Endothelial cell of umbilical vein (primary cell): ENCODE data around the gene KMT2C. TPM values are rescaled to one million over a fixed set of nuclear protein-coding genes. Genes with fewer than 3 reads are reported as not detected.

Source experiments
- BruUV-seq: library from RNA; stranded (reverse); fragments of 400-500 nt; replicated peaks from 2 replicates; lab custom pipeline; 2021; lab: Mats Ljungman, UMichigan
- CTCF ChIA-PET: fragments of 300-600, 350-600 bp; sonication (Branson Sonifier 250); formaldehyde crosslinking; loops from one replicate; lab custom pipeline; 2021; ENCODE audit warnings: antibody characterized with exemption, inconsistent platforms; lab: Charles Lee
- POLR2A ChIA-PET: fragments of 300-600, 350-600 bp; sonication (Branson Sonifier 250); formaldehyde crosslinking; loops from one replicate; lab custom pipeline; 2021; ENCODE audit warnings: antibody characterized with exemption, inconsistent platforms; lab: Charles Lee
- DNase-seq: peaks from one replicate; pipeline ENCODE4 v3.0.0-alpha.2; 2011; ENCODE audit warnings: low read depth, low spot score
- FAIRE-seq: peaks from 2 replicates; lab custom pipeline; 2011; peaks lifted over from hg19 to GRCh38; lab: Jason Lieb, UNC
- H2AFZ ChIP-seq: 2 replicates; pipeline ENCODE4 v1.6.0; 2012; ENCODE audit warnings: low read depth, low read length, control low read depth, inconsistent platforms
- H3K27ac ChIP-seq: 2 replicates; pipeline ENCODE4 v1.5.1; 2011; ENCODE audit warnings: low read depth, mild to moderate bottlenecking, control low read depth, low read length, moderate library complexity; ENCODE audit not compliant: insufficient read depth
- H3K27me3 ChIP-seq, 2 experiments: 2 replicates each; pipeline versions ENCODE4 v1.6.0 to v1.6.1; 2011; ENCODE audit warnings: low read length in 2 of 2, mixed read lengths in 1 of 2; ENCODE audit not compliant: control insufficient read depth in 2 of 2, insufficient read depth in 2 of 2
- H3K36me3 ChIP-seq, 2 experiments: 2 replicates in 1 of 2; 3 replicates in 1 of 2; pipeline ENCODE4 v1.5.1; 2011; ENCODE audit warnings: low read length in 2 of 2, mild to moderate bottlenecking in 1 of 2, moderate library complexity in 1 of 2; ENCODE audit not compliant: control insufficient read depth in 2 of 2, insufficient read depth in 2 of 2; ENCODE audit errors: extremely low read depth in 1 of 2
- H3K4me1 ChIP-seq: 3 replicates; pipeline ENCODE4 v1.5.1; 2011; ENCODE audit warnings: mild to moderate bottlenecking, low read length; ENCODE audit not compliant: control insufficient read depth, insufficient read depth; ENCODE audit errors: extremely low read depth
- H3K4me2 ChIP-seq: 2 replicates; pipeline ENCODE4 v1.6.1; 2011; ENCODE audit warnings: low read length, control low read depth, mixed read lengths; ENCODE audit not compliant: insufficient read depth
- H3K4me3 ChIP-seq, 3 experiments: fragments of 200-600 bp in 1 of 3; sonication (generic), shearing (Covaris generic) in 1 of 3; replicated peaks in 1 of 3; 2 replicates each; pipeline ENCODE4 v1.5.1; 2011 to 2016; ENCODE audit warnings: control low read depth in 3 of 3, low read length in 3 of 3, mild to moderate bottlenecking in 2 of 3, inconsistent platforms in 1 of 3, low read depth in 1 of 3, moderate library complexity in 1 of 3; ENCODE audit not compliant: insufficient read depth in 1 of 3
- H3K79me2 ChIP-seq: 2 replicates; pipeline ENCODE4 v1.6.0; 2012; ENCODE audit warnings: low read length, inconsistent platforms; ENCODE audit not compliant: control insufficient read depth, insufficient read depth
- H3K9ac ChIP-seq: replicated peaks from 2 replicates; pipeline ENCODE3; 2011; ENCODE audit warnings: low read length, control low read depth; ENCODE audit not compliant: insufficient read depth; ENCODE audit errors: extremely low read depth
- H3K9me1 ChIP-seq: replicated peaks from 3 replicates; pipeline ENCODE4 v1.6.0; 2011; ENCODE audit warnings: mild to moderate bottlenecking, low read length; ENCODE audit not compliant: control insufficient read depth, insufficient read depth; ENCODE audit errors: extremely low read depth
- H3K9me3 ChIP-seq: replicated peaks from 2 replicates; pipeline ENCODE4 v1.5.1; 2012; ENCODE audit warnings: low read length, inconsistent platforms; ENCODE audit not compliant: control insufficient read depth, insufficient read depth
- H4K20me1 ChIP-seq: replicated peaks from 2 replicates; pipeline ENCODE3; 2011; ENCODE audit warnings: mild to moderate bottlenecking, low read length; ENCODE audit not compliant: control insufficient read depth, insufficient read depth; ENCODE audit errors: extremely low read depth
- EZH2 ChIP-seq: IDR thresholded peaks from 2 replicates; pipeline ENCODE4 v1.6.1; 2012; ENCODE audit warnings: borderline replicate concordance, low read depth, mild to moderate bottlenecking, moderate library complexity, low read length, inconsistent platforms; ENCODE audit not compliant: severe bottlenecking
- FOS ChIP-seq: IDR thresholded peaks from 2 replicates; pipeline ENCODE4 v1.6.1; 2011; ENCODE audit warnings: mild to moderate bottlenecking, low read length, moderate library complexity, borderline replicate concordance; ENCODE audit not compliant: insufficient read depth
- GATA2 ChIP-seq: IDR thresholded peaks from 2 replicates; pipeline ENCODE4 v1.7.0; 2011; ENCODE audit warnings: low read depth, mild to moderate bottlenecking, moderate library complexity, mixed read lengths, low read length; ENCODE audit not compliant: insufficient read length, insufficient read depth
- JUN ChIP-seq: IDR thresholded peaks from 2 replicates; pipeline ENCODE4 v1.6.1; 2011; ENCODE audit warnings: borderline replicate concordance, low read depth; ENCODE audit not compliant: insufficient read length, insufficient read depth
- MYC ChIP-seq: IDR thresholded peaks from one replicate; pipeline ENCODE4 v1.6.1; 2011; ENCODE audit warnings: mild to moderate bottlenecking, low read depth, low read length
- POLR2A ChIP-seq: IDR thresholded peaks from 2 replicates; pipeline ENCODE4 v1.6.1; 2012; ENCODE audit warnings: low read depth, mild to moderate bottlenecking, control low read depth, low read length
- POLR2AphosphoS5 ChIP-seq: IDR thresholded peaks from 2 replicates; pipeline ENCODE4 v1.6.1; 2012; ENCODE audit warnings: low read depth, mild to moderate bottlenecking, control low read depth, low read length, moderate library complexity; ENCODE audit not compliant: insufficient read depth
- dilution Hi-C: fragments of 300-500 bp; cut with MboI; formaldehyde crosslinking; loops from one replicate; pipeline ENCODE4 v1.15.0; 2019; ENCODE audit warnings: low sequenced_read_pairs; ENCODE audit not compliant: extremely low pct_ligation_motif_present
- intact Hi-C: fragments of 100-400 bp; cut with micrococcal nuclease; formaldehyde crosslinking; loops from one replicate; pipeline ENCODE4 v1.10.0; 2022
- polyA plus RNA-seq, 4 experiments: library from polyadenylated mRNA; depleted of rRNA in 3 of 4; stranded (reverse) in 3 of 4; unstranded in 1 of 4; fragments of >200 nt; gene quantifications; 2 replicates each; pipeline versions ENCODE4 v1.2.1 to v1.2.3, GENCODE V29; 2011 to 2012; ENCODE audit warnings: missing spikeins in 1 of 4
- total RNA-seq: library from RNA; stranded (reverse); gene quantifications from 2 replicates; pipeline ENCODE4 v1.2.3, GENCODE V29; 2021
- TF ChIP-seq, protein P1 (sequence below), 2 donors: IDR thresholded peaks; 1 replicate in 1 of 2; 2 replicates in 1 of 2; pipeline ENCODE4 v1.5.1; 2011; ENCODE audit warnings: low read length in 2 of 2, mild to moderate bottlenecking in 2 of 2, moderate library complexity in 2 of 2, control low read depth in 1 of 2, inconsistent platforms in 1 of 2, low read depth in 1 of 2; ENCODE audit not compliant: insufficient read depth in 1 of 2; ENCODE audit errors: extremely low read depth in 1 of 2
- TF ChIP-seq, protein P2 (sequence below): IDR thresholded peaks from 2 replicates; pipeline ENCODE4 v1.6.1; 2011; ENCODE audit not compliant: insufficient read depth, insufficient read length

The KMT2C gene
- total and polyA plus RNA-seq, 2 donors (not counting 3 experiments of a cell fraction or from before 2014, with no cell fraction given), result 8.0 to 53.7 TPM

DNA sequence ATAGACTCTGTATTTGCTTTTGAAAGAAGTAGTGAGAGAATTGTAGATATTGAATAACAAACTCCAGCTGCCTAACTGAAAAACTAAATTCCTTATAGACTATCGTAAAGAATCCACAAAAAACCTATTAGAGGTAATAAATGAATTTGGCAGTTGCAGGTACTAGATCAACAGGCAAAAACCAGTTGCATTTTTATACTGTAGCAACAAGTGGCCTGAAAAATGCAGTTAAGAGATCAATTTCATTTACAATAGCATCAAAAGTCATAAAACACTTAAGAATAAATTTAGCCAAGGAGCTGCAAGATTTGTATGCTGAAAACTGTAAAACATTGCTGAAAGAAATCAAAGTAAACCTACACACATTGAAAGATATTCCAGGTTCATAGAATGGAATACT, 340.0 kb downstream of the KMT2C start:
- no peaks in the 10 kb centered on the region for H3K9me1 ChIP-seq
- no peak overlapping the region for H3K27ac ChIP-seq
- H3K4me3 ChIP-seq, result no peak overlapping the region
- CTCF ChIA-PET, result interaction anchor here (1.9 kb wide), 1 partner anchor 19 kb away, joined by 5 read pairs; no protein-coding TSS in a partner anchor
- no peak overlapping the region for H2AFZ ChIP-seq
- H3K36me3 ChIP-seq, result peaks cover 0 to under 1% of the 10 kb centered on the region in 2 experiments
- no peaks in the 10 kb centered on the region for H3K9me3 ChIP-seq
- FAIRE-seq (no peak), DNase-seq (no peak)
- dilution Hi-C loops, result no loop called here
- no peaks in the 10 kb centered on the region for H3K4me1 ChIP-seq
- BruUV-seq, result no TSS peak
- TF ChIP-seq GATA2 (no peak), FOS (no peak), JUN (no peak), MYC (no peak)
- H3K79me2 ChIP-seq, result no peaks in the 10 kb centered on the region
- no peaks in the 10 kb centered on the region for H3K27me3 ChIP-seq
- POLR2A ChIA-PET, result no interaction called here
- no peak overlapping the region for H3K9ac ChIP-seq
- no peak overlapping the region for H3K4me2 ChIP-seq
- intact Hi-C loops, result no loop called here
- H4K20me1 ChIP-seq, result no peaks in the 10 kb centered on the region

DNA sequence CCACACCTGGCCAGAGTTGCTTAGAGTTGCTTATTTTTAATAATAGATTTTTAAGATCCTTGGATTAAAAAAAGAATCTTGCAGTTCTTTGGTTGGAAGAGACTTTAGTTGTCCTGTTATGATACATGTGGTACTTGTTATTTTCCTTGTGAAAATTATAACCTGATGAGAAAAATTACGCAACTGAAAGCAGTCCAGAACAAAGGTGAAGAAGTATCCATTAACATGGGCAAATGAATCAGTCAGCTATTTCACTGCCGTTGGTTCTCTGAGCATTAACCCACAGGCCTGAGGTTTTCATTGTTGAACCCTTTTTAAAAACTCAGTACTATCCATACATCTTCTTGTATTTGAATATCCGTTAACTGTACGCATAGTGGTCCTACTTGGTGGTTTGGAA, 342.1 kb downstream of the KMT2C start:
- no peak for DNase-seq
- CTCF ChIA-PET, result no interaction called here
- FAIRE-seq, result no peak
- dilution Hi-C loops, result no loop called here
- POLR2A ChIA-PET, result no interaction called here
- intact Hi-C loops, result no loop called here
- no TSS peak for BruUV-seq
- Histone ChIP-seq H3K36me3 (no peaks in the 10 kb centered on the region), H3K79me2 (no peaks in the 10 kb centered on the region), H3K4me1 (no peaks in the 10 kb centered on the region), H3K9me3 (no peaks in the 10 kb centered on the region), H3K27ac (no peak overlapping the region), H4K20me1 (no peaks in the 10 kb centered on the region), H3K4me3 (no peak overlapping the region), H3K27me3 (no peaks in the 10 kb centered on the region), H2AFZ (no peak overlapping the region), H3K9ac (no peak overlapping the region), H3K4me2 (no peak overlapping the region), H3K9me1 (no peaks in the 10 kb centered on the region)
- TF ChIP-seq, protein P1, sequence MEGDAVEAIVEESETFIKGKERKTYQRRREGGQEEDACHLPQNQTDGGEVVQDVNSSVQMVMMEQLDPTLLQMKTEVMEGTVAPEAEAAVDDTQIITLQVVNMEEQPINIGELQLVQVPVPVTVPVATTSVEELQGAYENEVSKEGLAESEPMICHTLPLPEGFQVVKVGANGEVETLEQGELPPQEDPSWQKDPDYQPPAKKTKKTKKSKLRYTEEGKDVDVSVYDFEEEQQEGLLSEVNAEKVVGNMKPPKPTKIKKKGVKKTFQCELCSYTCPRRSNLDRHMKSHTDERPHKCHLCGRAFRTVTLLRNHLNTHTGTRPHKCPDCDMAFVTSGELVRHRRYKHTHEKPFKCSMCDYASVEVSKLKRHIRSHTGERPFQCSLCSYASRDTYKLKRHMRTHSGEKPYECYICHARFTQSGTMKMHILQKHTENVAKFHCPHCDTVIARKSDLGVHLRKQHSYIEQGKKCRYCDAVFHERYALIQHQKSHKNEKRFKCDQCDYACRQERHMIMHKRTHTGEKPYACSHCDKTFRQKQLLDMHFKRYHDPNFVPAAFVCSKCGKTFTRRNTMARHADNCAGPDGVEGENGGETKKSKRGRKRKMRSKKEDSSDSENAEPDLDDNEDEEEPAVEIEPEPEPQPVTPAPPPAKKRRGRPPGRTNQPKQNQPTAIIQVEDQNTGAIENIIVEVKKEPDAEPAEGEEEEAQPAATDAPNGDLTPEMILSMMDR (IDR thresholded peaks at IDR 0.05; ENCODE audit: extremely low read depth in 1 of 2, insufficient read depth in 1 of 2, low read depth in 1 of 2, low read length in 2 of 2), result no peak
- TF ChIP-seq, protein P2, sequence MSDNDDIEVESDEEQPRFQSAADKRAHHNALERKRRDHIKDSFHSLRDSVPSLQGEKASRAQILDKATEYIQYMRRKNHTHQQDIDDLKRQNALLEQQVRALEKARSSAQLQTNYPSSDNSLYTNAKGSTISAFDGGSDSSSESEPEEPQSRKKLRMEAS, result no peak
- no peak for TF ChIP-seq JUN
- TF ChIP-seq MYC, result no peak
- no peak for TF ChIP-seq GATA2
- no peak for TF ChIP-seq FOS
- TF ChIP-seq POLR2AphosphoS5, result no peak
- TF ChIP-seq EZH2, result no peak
- no peak for TF ChIP-seq POLR2A
